NT2/D1 (cell line): ENCODE data around the gene TMEM184C.

ENCODE experiments used
- DNase-seq: peaks from one replicate; pipeline ENCODE4 v3.0.0-alpha.2; 2011; ENCODE audit warnings: low read depth, low spot score
- H3K27me3 ChIP-seq: 2 replicates; pipeline ENCODE4 v1.6.0; 2011; ENCODE audit warnings: mild to moderate bottlenecking; ENCODE audit not compliant: insufficient read length, insufficient read depth
- H3K36me3 ChIP-seq: 2 replicates; pipeline ENCODE4 v1.6.1; 2011; ENCODE audit warnings: mild to moderate bottlenecking, low read length, mixed read lengths; ENCODE audit not compliant: insufficient read depth, insufficient read length
- H3K4me1 ChIP-seq: 2 replicates; pipeline ENCODE4 v1.5.1; 2011; ENCODE audit not compliant: insufficient read depth, insufficient read length
- H3K4me3 ChIP-seq: 2 replicates; pipeline ENCODE4 v1.5.1; 2011; ENCODE audit warnings: low read depth; ENCODE audit not compliant: insufficient read length
- H3K9ac ChIP-seq: 2 replicates; pipeline ENCODE4 v1.6.0; 2011; ENCODE audit warnings: low read depth; ENCODE audit not compliant: insufficient read length
- H3K9me3 ChIP-seq: 2 replicates; pipeline ENCODE4 v1.5.1; 2011; ENCODE audit warnings: mild to moderate bottlenecking, low read length; ENCODE audit not compliant: insufficient read depth
- SUZ12 ChIP-seq: IDR thresholded peaks from 2 replicates; pipeline ENCODE4 v1.6.1; 2011; ENCODE audit not compliant: insufficient read length, insufficient read depth; ENCODE audit errors: extremely low read depth
- YY1 ChIP-seq: IDR thresholded peaks from 2 replicates; pipeline ENCODE4 v1.6.1; 2011; ENCODE audit not compliant: insufficient read length, insufficient read depth
- ZNF274 ChIP-seq: IDR thresholded peaks from 2 replicates; pipeline ENCODE4 v1.6.1; 2011; ENCODE audit warnings: mild to moderate bottlenecking, low read depth, low read length

The TMEM184C gene

GRCh38 chr4:147645099-147645498 lies 27.9 kb downstream of the TMEM184C start:
- peaks cover 10% of the 10 kb centered on the region for H3K36me3 ChIP-seq
- no peak for DNase-seq

GRCh38 chr4:147648656-147649055 lies 31.5 kb downstream of the TMEM184C start:
- no peak for TF ChIP-seq ZNF274
- TF ChIP-seq YY1: no peak
- no peaks in the 10 kb centered on the region for H3K4me1 ChIP-seq
- no peak overlapping the region for H3K9ac ChIP-seq
- no peak overlapping the region for H3K4me3 ChIP-seq
- H3K27me3 ChIP-seq: no peaks in the 10 kb centered on the region
- H3K9me3 ChIP-seq: 0 out of 2 replicates have a peak, but pooled peaks cover 7% of the 10 kb centered on the region
- peaks cover 3% of the 10 kb centered on the region for H3K36me3 ChIP-seq
- DNase-seq: no peak

More at GRCh38 chr4:147645099-147645498, 27.9 kb downstream of the TMEM184C start:
- Histone ChIP-seq H3K4me1 (no peaks in the 10 kb centered on the region), H3K9ac (no peak overlapping the region), H3K27me3 (no peaks in the 10 kb centered on the region), H3K9me3 (0 out of 2 replicates have a peak, but pooled peaks cover 7% of the 10 kb centered on the region), H3K4me3 (no peak overlapping the region)
- no peak for TF ChIP-seq ZNF274
- TF ChIP-seq SUZ12: no peak
- no peak for TF ChIP-seq YY1

- Histone ChIP-seq H3K9me3 (0 out of 2 replicates have a peak, but pooled peaks cover 7% of the 10 kb centered on the region), H3K4me1 (no peaks in the 10 kb centered on the region), H3K36me3 (peaks cover 16% of the 10 kb centered on the region), H3K4me3 (no peak overlapping the region), H3K9ac (no peak overlapping the region), H3K27me3 (no peaks in the 10 kb centered on the region)
- no peak for TF ChIP-seq YY1
- TF ChIP-seq ZNF274: no peak
- no peak for TF ChIP-seq SUZ12
- no peak for DNase-seq
Measured at GRCh38 chr4:147651563-147651962, 34.4 kb downstream of the TMEM184C start.

GRCh38 chr4:147655639-147656038 lies 38.4 kb downstream of the TMEM184C start:
- Histone ChIP-seq H3K9me3 (no peaks in the 10 kb centered on the region), H3K36me3 (peaks cover 26% of the 10 kb centered on the region), H3K9ac (no peak overlapping the region), H3K4me3 (no peak overlapping the region), H3K27me3 (no peaks in the 10 kb centered on the region), H3K4me1 (no peaks in the 10 kb centered on the region)
- DNase-seq: peak; percentile 18
- TF ChIP-seq YY1: no peak
- no peak for TF ChIP-seq ZNF274
- no peak for TF ChIP-seq SUZ12

- TF ChIP-seq YY1 (no peak), SUZ12 (no peak), ZNF274 (no peak)
- Histone ChIP-seq H3K4me1 (no peaks in the 10 kb centered on the region), H3K36me3 (peaks cover 26% of the 10 kb centered on the region), H3K9ac (no peak overlapping the region), H3K9me3 (no peaks in the 10 kb centered on the region), H3K4me3 (no peak overlapping the region), H3K27me3 (no peaks in the 10 kb centered on the region)
- DNase-seq: no peak
Measured at GRCh38 chr4:147658501-147658900, 41.3 kb downstream of the TMEM184C start.

- no peak for TF ChIP-seq ZNF274
- no peak for TF ChIP-seq SUZ12
- no peak for TF ChIP-seq YY1
- no peaks in the 10 kb centered on the region for H3K9me3 ChIP-seq
- DNase-seq: no peak
- H3K4me1 ChIP-seq: no peaks in the 10 kb centered on the region
- H3K27me3 ChIP-seq: no peaks in the 10 kb centered on the region
- H3K36me3 ChIP-seq: peaks cover 14% of the 10 kb centered on the region
- no peak overlapping the region for H3K4me3 ChIP-seq
- no peak overlapping the region for H3K9ac ChIP-seq
Measured at GRCh38 chr4:147674073-147674472, 56.9 kb downstream of the TMEM184C start.

- Histone ChIP-seq H3K9ac (no peak overlapping the region), H3K4me3 (no peak overlapping the region), H3K9me3 (no peaks in the 10 kb centered on the region), H3K27me3 (no peaks in the 10 kb centered on the region), H3K4me1 (no peaks in the 10 kb centered on the region), H3K36me3 (peaks cover 16% of the 10 kb centered on the region)
- TF ChIP-seq ZNF274: no peak
- no peak for TF ChIP-seq SUZ12
- TF ChIP-seq YY1: no peak
- no peak for DNase-seq
Measured at GRCh38 chr4:147674496-147674895, 57.3 kb downstream of the TMEM184C start.

- H3K36me3 ChIP-seq: peaks cover 8% of the 10 kb centered on the region
- no peaks in the 10 kb centered on the region for H3K27me3 ChIP-seq
- H3K4me1 ChIP-seq: no peaks in the 10 kb centered on the region
- no peak for DNase-seq
- no peak overlapping the region for H3K4me3 ChIP-seq
- no peak overlapping the region for H3K9ac ChIP-seq
- TF ChIP-seq ZNF274 (no peak), YY1 (no peak), SUZ12 (no peak)
- no peaks in the 10 kb centered on the region for H3K9me3 ChIP-seq
Measured at GRCh38 chr4:147678106-147678505, 60.9 kb downstream of the TMEM184C start.
